NCI-H1930 (cell line): ENCODE results near the gene COX6B2.
A peak's percentile ranks its signal among the peaks of the same experiment; 100 is the strongest.

ENCODE experiments used
- DNase-seq, 2 experiments: peaks; one replicate each; lab custom pipeline; 2025; lab: John Stamatoyannopoulos, UW

COX6B2 gene

GRCh38 chr19:55362174-55362989 is 7.9 kb upstream of the COX6B2 start:
- no peak for DNase-seq

- no peak for DNase-seq
These were observed 6.4 kb upstream of the COX6B2 start for GRCh38 chr19:55360902-55361301.

DNA sequence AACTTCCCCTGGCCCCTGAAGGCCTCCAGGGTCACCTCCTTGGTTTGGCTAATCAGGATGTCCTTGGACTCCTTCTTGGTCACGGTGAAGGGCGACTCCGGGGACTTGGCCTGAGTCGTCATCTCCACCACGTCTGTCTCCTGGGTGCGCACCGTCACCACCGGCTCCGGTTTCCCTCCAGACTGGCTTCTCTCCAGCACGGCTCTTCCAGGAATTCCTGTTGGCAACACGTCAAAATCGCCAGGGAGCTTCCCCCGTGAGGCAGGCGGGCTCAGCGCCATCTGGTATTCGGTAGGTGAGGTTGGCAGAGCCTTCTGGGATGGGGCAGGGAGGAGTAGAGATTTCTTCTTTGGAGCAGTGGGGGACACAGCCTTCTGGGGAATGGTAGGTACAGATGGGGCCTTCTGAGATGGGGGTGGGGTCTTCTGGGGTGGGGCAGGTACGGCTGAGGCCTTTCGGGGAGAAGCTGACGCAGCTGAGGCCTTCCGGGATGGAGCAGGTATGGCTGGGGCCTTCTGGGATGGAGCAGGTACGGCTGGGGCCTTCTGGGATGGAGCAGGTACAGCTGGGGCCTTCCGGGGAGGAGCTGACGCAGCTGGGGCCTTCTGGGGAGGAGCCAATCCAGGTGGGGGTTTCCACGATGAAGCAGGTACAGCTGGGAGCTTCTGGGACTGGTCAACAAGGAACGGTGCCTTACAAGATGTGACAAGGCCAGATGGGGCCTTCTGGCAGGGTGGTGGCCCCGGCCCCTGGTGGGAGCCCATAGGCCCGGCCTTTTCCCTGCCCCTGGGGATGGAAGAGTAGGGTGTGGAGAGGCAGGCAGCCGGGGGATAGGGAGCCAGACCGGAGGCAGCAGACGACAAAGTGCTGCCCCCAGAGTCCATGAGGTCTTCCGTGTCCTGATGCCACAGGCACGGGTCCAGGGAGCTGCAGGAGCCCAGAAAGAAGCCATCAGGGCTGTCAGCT is 4.7 kb upstream of the COX6B2 start:
- no peak for DNase-seq

- DNase-seq = no peak
These were observed 4.0 kb upstream of the COX6B2 start for GRCh38 chr19:55358493-55358892.

DNA sequence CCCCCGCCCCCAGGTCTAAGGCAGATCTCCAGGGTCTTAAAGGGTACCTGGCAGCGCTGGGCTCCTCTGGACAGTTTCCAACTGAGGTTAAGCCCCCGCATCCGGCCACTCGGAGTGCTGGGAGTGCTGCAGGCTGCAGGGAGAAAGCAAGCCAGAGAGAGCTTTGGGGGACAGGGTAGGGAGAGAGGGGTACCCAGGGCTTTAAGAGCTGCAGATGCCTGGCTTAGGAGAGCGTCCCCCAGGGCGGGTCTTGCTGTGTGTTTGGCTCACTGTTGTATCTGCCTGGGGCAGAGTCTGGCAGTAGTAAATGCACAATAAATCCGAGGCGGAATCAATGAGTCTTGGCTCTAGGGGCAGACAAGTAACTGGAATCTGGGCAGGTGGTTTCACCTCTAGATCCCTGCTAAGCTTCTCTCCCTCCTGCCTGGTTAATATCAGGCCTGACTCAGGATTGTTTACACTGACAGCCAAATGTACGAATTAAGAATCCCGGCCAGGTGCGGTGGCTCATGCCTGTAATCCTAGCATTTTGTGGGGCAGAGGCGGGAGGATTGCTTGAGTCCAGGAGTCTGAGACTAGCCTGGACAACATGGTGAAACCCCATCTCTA is 798 bp upstream of the COX6B2 start:
- DNase-seq = no peak

DNA sequence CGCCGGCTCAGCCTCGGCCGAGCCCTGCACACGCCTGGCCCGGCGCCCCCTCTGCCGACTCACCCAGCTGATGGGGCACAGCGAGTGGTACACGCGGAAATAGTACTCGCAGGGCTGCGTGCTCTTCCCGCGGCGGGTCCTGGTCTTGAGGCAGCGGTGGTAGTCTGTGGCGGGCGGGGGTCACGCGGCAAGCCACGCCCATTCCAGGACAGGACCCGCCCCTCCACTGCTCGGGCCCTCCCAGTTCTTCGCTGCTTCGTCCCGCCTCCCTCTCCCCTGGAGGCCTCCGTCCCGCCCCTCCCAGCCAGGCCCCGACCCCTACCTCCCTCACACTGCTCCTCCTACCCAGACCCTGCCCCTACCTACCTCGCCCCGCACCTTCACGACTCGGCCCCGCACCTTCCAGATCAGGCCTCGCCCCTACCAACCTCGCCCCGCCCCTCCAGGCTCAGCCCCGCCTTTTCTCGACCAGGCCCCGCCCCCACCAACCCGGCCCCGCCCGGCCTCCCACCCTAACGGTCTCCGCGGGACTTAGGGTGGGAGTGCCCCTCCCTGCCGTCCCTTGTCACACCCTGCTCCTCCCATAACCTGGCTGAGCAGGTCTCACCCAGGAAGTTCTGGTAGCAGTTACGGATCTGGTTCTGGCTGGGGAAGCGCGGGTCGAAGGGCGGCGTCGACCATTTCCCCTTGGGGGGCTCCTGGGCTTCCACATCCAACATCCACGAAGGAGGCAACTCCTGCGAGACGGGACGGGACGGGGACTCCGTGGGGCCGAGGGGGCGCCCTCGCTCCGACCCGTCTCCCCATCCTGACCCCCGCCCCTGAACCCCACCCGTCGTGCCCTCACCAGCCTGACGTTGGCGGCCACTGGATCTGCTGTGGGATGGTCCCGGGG is 469 bp downstream of the COX6B2 start:
- DNase-seq = peak in 1 of 2 experiments; percentile 31

DNA sequence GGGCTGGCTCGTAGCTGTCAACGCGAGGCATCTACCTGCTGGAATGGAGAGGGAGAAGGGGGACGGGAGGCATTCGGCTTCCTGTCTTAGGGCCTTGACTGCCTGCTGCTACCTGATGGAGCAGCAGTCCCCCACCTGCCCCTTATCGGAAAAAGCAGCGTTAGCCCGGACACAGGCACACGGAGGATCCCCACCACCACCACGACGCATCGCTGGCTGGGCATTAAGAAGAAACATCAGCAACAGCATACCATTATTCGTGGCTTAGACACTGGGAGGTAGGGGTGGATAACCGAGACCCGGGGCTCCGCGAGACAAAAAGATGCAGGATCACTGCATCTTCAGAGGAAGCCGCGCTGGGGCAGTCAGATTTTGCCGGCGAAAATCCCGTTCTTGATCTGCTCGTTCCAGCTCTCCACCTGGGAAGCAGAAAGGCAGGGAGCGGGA is 1.1 kb downstream of the COX6B2 start:
- no peak for DNase-seq

GRCh38 chr19:55352549-55353145 is 1.9 kb downstream of the COX6B2 start:
- no peak for DNase-seq

DNA sequence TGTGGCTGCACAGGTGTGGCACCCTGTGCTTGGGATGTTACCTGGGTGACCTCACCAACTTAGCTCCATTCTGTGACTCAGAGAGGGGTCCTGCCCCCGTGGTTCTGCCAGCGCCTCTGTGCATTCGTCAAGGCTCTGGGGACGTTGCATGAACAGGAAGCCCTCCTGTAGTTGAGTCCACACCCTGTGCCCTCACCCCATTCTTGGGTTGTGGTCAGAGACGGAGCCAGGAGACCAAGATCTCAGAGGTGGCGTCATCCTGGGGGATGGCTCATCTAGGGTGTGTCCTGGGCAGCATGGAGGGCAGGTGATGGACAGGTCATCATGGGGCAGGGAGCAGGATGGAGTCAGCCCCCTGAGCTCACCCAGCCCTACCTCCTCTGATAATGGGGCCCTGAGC is 2.5 kb downstream of the COX6B2 start:
- no peak for DNase-seq

- no peak for DNase-seq
These were observed 3.8 kb downstream of the COX6B2 start for GRCh38 chr19:55350620-55351315.

DNA sequence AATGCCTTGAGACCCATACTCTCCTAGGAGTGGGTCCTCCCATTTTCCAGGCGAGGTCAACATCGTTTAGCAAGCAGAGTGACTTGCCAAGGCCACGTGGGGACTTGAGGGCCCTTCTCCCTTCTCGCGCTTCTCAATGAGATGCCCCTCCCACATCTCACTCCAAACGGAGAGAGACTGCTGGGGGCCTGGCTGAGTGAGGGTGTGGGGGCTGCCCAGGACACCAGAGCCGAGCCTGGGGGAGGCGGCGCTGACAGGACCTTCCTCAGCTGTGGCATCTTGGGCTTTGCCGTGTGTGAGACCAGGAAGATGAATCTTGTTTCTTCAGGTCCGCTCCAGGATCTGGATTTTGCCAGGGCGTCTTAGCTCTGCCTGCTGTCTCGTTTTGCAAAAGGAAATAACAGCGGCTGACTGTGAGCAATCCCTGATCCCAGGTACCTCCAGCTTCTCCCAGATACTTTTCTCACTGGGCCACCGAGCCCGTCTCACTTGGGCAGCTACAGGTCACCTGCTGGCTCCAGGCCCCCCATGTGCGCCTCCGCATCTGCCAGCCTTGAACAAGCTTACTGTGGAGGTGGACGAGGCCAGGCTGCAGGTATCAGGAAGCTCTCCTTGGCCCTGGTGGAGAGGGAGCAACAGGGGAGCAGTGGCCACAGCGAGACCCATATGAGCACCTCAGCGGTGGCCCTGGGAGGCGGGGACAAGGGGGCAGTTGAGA is 6.0 kb downstream of the COX6B2 start:
- no peak for DNase-seq

- no peak for DNase-seq
These were observed 7.0 kb downstream of the COX6B2 start for GRCh38 chr19:55347442-55348009.

- no peak for DNase-seq
These were observed 7.6 kb downstream of the COX6B2 start for GRCh38 chr19:55346725-55347441.

- DNase-seq = no peak
These were observed 8.4 kb downstream of the COX6B2 start for GRCh38 chr19:55345818-55346724.

GRCh38 chr19:55345101-55345817 is 9.3 kb downstream of the COX6B2 start:
- no peak for DNase-seq

GRCh38 chr19:55344444-55344843 is 10.1 kb downstream of the COX6B2 start:
- no peak for DNase-seq
